ENCODE results near the gene AMZ1.
A peak's percentile ranks its signal among the peaks of the same experiment; 100 is the strongest.
"Not testable (repeated sequence)": the region's sequence is repeated elsewhere in the genome, so short reads cannot be mapped to it uniquely, and the experiment has no call there.

The AMZ1 gene

GRCh38 chr7:2668401-2668800 is 19.6 kb upstream of the AMZ1 start:
- no peak for DNase-seq (ENCODE audit: low read depth)
- no peak overlapping the region for H3K4me3 ChIP-seq (ENCODE audit: low read depth, low read length)
- TF ChIP-seq CTCF (IDR thresholded peaks at IDR 0.05; ENCODE audit: control insufficient read depth, extremely low read depth, insufficient read depth), result no peak

DNA sequence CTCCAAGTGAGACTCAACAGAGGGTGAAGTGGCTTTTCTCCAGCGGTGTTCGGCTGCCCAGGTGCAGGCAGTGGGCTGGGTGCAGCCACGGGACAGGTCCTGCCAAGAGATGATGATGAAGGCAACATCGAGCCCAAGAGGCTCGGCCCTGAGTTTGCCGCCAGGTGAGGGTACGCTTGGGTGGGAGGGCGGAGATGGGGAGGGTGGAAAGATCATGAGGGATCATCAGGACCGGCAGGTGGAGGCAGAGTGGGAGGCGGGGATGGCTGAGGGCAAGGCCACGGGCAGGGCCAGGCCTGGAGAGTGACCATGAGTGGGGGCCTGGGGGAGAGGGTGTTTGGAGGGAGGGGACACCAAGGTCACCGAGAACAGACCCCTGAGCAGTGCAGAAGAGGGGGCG is 17.8 kb upstream of the AMZ1 start:
- no peak for TF ChIP-seq CTCF (IDR thresholded peaks at IDR 0.05; ENCODE audit: control insufficient read depth, extremely low read depth, insufficient read depth)
- no peak for DNase-seq (ENCODE audit: low read depth)
- H3K4me3 ChIP-seq (ENCODE audit: low read depth, low read length), result no peak overlapping the region

DNA sequence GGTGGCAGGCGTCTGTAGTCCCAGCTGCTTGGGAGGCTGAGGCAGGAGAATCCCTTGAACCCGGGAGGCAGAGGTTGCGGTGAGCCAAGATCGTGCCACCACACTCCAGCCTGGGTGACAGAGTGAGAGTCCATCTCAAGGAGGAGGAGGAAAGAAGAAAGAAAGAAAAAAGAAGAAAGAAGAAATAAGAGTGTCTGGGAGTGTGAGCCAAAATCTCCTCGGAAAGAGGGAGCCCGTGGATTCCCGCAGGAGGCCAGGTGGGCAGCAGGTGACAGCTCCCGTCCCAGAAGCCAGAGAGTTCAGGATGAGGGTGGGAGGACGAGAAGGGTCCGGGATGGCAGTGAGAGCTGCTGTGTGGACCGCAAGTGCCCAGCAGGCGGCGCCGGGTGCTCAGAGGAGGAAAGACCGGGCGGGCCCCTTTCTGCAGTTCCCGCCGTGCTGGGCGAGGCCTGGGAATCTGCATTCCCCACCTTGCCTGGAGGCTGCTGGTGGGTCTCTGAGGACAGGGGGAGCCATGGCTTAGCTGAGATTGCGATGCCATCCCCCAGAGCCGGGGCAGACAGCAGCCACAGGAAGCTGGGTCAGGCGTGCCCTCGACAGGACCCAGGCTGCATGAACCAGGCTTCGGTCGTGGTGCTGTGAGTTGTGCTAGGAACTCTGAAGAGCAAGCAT is 17.1 kb upstream of the AMZ1 start:
- peak; percentile 93 for TF ChIP-seq CTCF (IDR thresholded peaks at IDR 0.05; ENCODE audit: control insufficient read depth, extremely low read depth, insufficient read depth)
- DNase-seq (ENCODE audit: low read depth), result no peak
- H3K4me3 ChIP-seq (ENCODE audit: low read depth, low read length), result no peak overlapping the region

DNA sequence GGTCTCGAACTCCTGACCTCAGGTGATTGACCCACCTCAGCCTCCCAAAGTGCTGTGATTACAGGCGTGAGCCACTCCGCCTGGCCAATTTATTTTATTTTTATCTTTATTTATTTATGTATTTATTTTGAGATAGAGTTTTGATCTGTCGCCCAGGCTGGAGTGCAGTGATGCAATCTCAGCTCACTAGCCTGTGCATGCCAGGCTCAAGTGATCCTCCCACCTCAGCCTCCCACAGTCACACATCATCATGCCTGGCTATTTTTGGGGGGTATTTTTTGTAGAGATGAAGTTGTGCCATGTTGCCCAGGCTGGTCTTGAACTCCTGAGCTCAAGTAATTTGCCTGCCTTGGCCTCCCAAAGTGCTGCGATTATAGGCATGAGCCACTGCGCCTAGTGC is 14.8 kb upstream of the AMZ1 start:
- not testable (repeated sequence) for DNase-seq (ENCODE audit: low read depth)

GRCh38 chr7:2673934-2674333 is 14.1 kb upstream of the AMZ1 start:
- no peak for DNase-seq (ENCODE audit: low read depth)
- no peak overlapping the region for H3K4me3 ChIP-seq (ENCODE audit: low read depth, low read length)
- no peak for TF ChIP-seq CTCF (IDR thresholded peaks at IDR 0.05; ENCODE audit: control insufficient read depth, extremely low read depth, insufficient read depth)

More for the DNA sequence above, 14.8 kb upstream of the AMZ1 start:
- H3K4me3 ChIP-seq (ENCODE audit: low read depth, low read length), result not testable (repeated sequence)

GRCh38 chr7:2675256-2675764 is 12.7 kb upstream of the AMZ1 start:
- DNase-seq (ENCODE audit: low read depth), result no peak
- TF ChIP-seq CTCF (IDR thresholded peaks at IDR 0.05; ENCODE audit: control insufficient read depth, extremely low read depth, insufficient read depth), result no peak
- no peak overlapping the region for H3K4me3 ChIP-seq (ENCODE audit: low read depth, low read length)

- not testable (repeated sequence) for DNase-seq (ENCODE audit: low read depth)
These were observed 11.4 kb upstream of the AMZ1 start for GRCh38 chr7:2676576-2676975.

GRCh38 chr7:2678454-2678853 is 9.5 kb upstream of the AMZ1 start:
- DNase-seq (ENCODE audit: low read depth); H3K4me3 ChIP-seq (ENCODE audit: low read depth, low read length): not testable (repeated sequence)

More at GRCh38 chr7:2676576-2676975, 11.4 kb upstream of the AMZ1 start:
- not testable (repeated sequence) for H3K4me3 ChIP-seq (ENCODE audit: low read depth, low read length)

DNA sequence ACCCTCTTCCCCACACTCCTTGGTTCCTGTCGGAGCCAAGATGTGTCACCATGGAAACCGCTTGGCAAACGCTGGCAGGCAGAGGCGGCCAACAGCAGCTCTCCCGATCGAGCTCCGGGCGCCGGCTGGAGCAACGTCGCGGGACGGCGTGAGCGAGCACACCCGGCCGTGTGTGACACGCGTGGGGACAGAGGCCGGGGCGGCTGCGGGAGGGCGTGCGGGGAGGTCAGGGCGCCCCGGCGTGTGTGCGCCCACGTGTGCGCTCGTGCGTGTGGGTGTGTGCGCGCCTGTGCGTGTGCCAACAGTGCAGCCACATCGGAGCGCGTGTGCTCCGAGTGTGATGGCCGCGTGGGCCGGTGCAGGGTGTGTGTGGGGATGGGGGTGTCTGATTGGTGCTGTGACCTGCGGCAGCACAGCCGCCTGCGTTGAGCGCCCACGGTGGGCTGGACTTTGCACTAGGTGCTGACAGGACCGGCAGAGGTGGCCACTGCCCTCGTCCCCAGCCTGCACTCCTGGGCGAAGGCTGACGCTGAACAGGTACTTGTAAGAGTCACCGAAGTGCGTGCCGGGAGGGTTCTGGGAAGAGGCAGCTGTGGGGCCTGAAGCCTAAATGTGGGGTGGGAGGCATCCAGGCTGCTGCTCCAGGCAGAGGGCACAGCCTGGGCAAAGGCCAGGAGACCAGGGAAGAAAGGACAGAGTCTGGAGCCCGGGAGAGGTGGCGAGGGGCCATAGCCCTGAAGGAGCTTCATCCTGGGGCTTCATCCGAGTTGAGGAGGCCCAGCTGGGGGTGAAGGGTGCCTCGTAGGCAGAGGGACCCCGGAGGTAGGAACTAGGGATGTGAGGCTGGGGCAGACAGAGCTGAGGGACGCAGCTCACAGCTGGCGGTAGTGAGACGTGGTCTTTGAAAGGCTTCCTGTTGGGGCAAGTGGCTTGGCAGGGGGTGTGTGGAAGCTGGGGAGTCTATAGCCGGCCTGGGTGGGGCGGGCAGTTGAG is 8.6 kb upstream of the AMZ1 start:
- not testable (repeated sequence) for H3K4me3 ChIP-seq (ENCODE audit: low read depth, low read length); DNase-seq (ENCODE audit: low read depth)

All from LNCaP clone FGC (cell line).